GM19467 (cell line): ENCODE measurements around the gene BAK1.
"Not testable (repeated sequence)": the region's sequence is repeated elsewhere in the genome, so short reads cannot be mapped to it uniquely, and the experiment has no call there.

Experiments used
- ATAC-seq: cut with Tn5 transposase; IDR thresholded peaks from one replicate; pipeline ENCODE4 v1.9.1; 2021; ENCODE audit warnings: mild to moderate bottlenecking, moderate library complexity; ENCODE audit not compliant: unreplicated experiment

BAK1 gene

GRCh38 chr6:33609019-33609418 lies 28.9 kb upstream of the BAK1 start:
- no peak for ATAC-seq

GRCh38 chr6:33607784-33608161 lies 27.7 kb upstream of the BAK1 start:
- no peak for ATAC-seq

GRCh38 chr6:33607126-33607783 lies 27.2 kb upstream of the BAK1 start:
- no peak for ATAC-seq

DNA sequence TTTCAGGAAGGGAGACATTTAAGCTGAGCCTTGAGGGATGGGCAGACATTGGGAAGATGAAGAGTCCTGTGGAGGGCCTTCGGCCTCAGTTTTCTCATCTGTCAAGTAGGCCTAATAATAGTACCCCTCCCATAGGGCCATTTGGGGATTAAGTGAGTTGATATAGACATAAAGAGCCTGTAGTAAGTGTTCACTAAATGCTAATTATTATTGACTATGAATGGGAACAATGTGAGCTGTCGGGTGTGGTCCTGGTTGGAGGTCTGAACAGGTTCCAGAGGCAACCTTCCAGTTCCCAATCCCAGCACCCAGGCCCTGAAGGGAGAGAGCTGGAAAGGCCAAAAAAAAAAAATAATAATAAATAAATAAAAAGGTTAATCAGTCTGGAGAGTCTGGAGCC lies 26.6 kb upstream of the BAK1 start:
- no peak for ATAC-seq

- no peak for ATAC-seq
Measured at GRCh38 chr6:33604941-33605854, 25.1 kb upstream of the BAK1 start.

DNA sequence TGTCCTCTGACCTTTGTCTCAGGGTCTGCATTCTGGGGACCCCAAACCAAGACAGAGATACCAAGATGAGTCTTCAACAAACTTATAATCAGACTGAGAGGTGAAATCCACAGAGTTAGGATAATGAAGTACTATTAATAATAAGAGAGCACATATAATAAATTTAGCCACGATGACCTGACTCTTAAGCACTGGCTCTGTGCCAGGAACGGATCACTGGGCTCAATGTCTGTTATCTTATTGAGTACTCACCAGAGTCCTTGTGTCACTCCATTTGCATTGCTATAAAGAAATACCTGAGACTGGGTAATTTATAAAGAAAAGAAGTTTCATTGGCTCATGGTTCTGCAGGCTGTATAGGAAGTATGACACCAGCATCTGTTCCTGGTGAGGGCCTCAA lies 22.1 kb upstream of the BAK1 start:
- no peak for ATAC-seq

GRCh38 chr6:33600761-33601160 lies 20.7 kb upstream of the BAK1 start:
- no peak for ATAC-seq

- no peak for ATAC-seq
Measured at GRCh38 chr6:33599413-33599938, 19.4 kb upstream of the BAK1 start.

DNA sequence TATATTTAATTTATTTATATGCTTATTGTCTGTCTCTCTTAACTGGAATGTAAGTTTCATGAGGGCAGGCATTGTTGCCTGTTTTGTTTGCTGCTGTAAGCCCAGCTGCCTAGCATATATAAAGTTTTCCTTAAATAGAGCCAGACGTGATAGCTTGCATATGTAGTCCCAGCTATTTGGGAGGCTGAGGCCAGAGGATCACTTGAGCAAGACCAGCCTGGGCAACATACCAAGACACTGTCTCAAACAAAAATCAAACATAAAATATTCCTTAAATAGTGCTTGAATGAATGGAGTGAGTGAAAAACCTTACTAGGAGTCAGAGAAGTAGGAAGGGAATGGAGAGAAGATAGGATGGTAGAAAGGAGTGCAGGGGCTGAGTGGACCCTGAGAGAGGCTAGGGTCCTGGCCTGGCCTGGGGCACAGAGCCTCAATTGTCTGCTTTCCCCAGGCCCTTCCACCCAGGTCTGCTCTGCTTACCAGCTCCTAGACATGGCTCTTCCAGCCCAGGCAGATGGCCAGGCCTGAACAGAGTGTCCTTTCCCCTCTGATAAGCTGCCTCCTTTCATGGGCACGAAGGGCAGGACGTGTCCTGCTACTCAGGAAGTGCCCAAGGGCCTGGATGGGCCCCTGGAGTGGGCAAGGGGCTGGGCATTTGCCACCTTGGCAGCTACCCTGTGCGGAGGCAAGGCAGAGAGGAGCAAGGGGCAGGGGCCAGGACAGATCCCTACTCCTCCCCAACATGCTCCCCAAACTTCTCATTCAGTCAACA lies 17.7 kb upstream of the BAK1 start:
- no peak for ATAC-seq

DNA sequence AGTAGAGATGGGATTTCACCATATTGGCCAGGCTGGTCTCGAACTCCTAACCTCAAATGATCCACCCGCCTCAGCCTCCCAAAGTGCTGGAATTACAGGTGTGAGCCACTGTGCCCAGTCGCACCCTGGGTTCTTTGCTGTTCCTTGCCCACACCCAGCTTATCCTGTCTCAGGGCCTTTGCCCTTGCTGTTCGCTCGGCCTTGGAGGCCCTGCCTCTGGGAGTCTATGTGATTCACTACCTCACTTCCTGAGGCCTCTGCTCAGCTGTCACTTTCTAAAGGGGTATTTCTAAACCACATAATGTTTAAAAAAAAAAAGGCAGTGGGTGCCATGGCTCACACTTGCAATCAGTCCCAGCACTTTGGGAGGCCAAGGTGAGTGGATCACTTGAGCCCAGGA lies 16.8 kb upstream of the BAK1 start:
- not testable (repeated sequence) for ATAC-seq

GRCh38 chr6:33595001-33595846 lies 15.1 kb upstream of the BAK1 start:
- ATAC-seq, result no peak

GRCh38 chr6:33593414-33593727 lies 13.3 kb upstream of the BAK1 start:
- ATAC-seq, result no peak

GRCh38 chr6:33592595-33593413 lies 12.7 kb upstream of the BAK1 start:
- no peak for ATAC-seq

DNA sequence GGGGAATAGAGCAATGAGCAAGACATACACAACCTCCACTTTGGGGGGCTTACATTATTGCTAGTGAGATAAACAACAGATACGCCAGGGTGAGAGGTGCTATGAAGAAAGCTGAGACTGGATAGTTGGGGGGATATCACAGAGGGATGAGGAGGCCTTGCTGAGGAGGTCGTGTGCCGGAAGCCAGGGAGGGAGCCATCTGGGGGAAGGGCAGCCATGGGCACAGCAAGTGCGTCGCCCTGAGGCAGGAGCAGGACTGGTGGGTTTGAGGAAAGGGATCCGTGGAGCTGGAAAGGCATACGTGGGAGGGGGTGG lies 12.2 kb upstream of the BAK1 start:
- ATAC-seq, result no peak

DNA sequence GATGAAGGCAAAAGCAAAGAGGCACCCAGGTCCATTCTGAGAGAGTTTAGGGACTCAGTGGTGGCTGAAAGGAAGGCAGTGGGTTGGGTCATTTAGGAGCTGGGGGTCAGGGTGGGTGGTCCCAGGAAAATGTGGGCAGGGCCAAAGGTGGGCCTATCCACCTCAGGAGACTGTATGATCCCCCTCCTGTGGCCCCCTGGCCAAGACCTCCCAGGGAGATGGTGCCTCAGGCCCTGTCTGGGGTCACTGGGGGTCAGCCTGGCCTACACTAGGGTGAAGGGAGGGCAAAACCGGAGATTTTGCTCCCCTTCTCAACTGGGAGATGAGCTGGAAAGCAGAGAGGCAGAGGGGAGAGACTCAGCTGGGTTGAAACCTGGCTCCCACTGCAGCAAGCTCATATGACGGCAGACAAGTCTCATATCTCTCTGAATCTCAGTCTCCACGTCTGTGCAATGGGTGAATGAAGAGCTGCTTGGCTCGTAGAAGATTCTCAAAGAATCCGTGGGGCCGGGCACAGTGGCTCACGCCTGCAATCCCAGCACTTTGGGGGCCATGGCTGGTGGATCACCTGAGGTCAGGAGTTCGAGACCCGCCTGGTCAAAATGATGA lies 11.5 kb upstream of the BAK1 start:
- no peak for ATAC-seq

- no peak for ATAC-seq
Measured at GRCh38 chr6:33590531-33591198, 10.6 kb upstream of the BAK1 start.

DNA sequence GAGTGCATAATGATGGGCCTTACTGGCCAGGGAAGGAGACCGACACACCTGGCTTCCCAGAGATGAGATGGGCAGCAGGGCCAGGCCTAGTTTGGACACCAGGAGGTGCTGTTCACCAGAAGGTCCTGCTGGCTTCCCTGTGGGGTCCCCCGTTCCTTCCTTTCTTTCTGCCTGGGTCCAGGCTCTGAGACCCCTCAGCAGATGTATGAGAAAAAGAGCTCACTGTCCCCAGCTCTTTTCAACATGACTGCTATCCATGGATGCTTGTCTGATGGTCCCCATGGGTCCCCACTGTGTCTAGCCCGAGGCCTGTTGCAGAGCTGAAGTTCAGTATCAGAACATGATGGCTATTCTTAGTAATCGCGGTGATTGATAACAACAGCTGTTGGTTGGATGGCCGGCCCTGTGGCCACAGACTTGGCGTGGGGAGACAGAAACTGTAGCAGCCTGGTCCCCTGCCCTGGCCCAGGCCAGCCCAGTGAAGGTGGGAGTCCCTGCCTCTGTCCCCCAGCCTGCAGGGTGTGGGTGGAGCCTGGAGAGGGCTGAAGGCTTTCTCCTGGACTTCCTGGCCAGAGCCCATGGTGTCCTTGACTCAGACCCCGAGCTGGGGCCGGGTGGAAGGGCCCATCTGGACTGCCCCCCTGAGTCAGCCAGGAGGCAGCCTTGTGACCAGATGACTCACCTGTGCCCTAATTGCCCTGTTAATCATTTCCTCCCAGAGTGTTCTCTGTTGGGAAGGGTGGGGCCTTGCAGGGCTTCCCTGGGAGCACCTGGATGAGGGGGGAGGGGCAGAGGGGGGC lies 9.9 kb upstream of the BAK1 start:
- ATAC-seq, result no peak

DNA sequence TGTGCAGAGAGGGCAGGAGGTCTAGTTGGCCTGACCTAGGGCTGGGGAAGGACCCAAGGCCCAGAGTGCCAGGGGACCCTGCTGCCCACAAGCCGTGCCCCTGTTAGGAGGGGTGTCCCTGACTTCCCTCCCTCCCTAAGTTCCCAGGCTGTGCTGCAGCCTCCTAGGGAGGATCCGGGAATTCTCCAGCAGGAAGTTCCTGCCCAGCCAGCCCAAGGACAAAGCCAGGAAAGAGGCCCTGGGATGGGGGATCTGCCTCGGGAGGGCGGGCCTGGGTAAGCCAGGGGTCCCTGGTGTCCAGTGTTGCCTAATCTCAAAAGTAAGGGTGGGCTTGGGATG lies 9.3 kb upstream of the BAK1 start:
- ATAC-seq, result no peak
